ENCODE data around the gene NEDD4L. TPM values are rescaled to one million over a fixed set of nuclear protein-coding genes. Genes with fewer than 3 reads are reported as not detected.

The NEDD4L gene
- total RNA-seq, 1 donor from 2014 or later = 5.1 TPM

DNA sequence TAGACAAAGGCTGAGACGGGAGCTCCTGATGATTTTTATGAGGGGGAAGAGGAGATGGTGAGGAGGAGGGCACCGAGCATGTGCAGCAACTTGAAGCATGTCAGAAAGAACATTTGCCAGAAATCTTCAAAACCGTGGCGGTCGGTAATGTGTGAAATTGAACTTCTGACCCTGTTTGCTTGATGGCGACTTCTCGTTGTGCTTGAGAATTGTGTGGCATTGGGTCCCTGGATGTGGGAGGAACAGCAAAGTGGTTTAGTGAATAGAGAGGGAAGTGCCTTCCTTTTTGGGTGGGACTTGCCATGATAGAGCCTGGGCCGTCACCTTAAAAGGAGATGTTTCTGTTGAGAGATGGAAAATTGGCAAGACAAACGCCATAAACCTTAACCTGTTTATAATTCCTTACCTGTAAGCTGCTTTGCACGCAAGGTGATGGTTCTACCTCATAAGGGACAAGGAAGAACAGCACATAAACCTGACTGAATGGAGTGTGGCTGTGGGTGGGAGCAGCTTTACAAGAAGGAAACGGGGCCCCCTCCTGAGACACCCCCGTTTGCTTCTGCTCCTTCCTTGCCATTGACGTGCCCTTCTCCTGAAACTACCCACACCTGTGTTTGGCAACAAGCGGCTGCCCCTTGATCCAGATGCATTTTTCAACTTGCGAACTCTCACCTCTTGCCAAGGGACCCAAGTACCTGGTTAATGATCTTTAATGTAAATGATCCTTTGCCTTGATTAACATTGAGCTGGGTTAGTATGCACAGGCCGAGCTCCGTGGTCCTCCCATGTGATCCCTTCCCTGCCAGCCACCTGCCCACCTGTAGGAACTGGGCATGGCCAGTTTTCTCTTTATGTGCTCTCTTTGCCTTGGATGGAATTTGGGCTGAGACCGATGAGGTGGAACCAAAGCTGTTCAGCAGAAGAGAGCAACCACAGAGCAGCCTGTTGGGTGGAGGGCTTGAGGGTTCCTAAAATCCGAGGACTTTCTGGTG is 153.2 kb downstream of the NEDD4L start:
- H3K9me3 Mint-ChIP-seq = no peaks in the 10 kb centered on the region
- H3K27me3 Mint-ChIP-seq (ENCODE audit: low read depth) = peaks cover 26% of the 10 kb centered on the region
- peaks cover 4% of the 10 kb centered on the region for H3K4me1 Mint-ChIP-seq (ENCODE audit: low read depth)
- no peak overlapping the region for H3K27ac Mint-ChIP-seq
- no peaks in the 10 kb centered on the region for H3K36me3 Mint-ChIP-seq (ENCODE audit: low read depth)
- no peak for DNase-seq (ENCODE audit: low spot score)
- intact Hi-C loops (cut with micrococcal nuclease) = no loop called here
- no peak overlapping the region for H3K4me3 Mint-ChIP-seq (ENCODE audit: low read depth)

DNA sequence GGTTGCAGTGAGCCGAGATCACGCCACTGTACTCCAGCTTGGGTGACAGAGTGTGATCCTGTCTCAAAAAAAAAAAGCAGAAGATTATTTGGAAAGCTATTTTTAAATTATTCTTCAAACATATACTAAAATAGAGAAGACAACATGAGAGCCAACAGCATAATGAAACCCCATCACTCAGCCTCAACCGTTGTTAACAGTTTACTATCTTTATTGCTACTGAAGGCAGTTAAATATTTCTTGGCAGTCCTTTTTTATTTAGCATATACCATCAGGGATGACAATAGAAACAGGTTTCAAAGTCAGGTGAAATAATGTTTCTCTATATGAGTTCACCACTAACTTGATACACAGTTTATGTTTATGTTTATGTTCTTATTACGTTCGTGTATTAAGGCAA is 157.2 kb downstream of the NEDD4L start:
- peaks cover 7% of the 10 kb centered on the region for H3K27me3 Mint-ChIP-seq (ENCODE audit: low read depth)
- no peaks in the 10 kb centered on the region for H3K9me3 Mint-ChIP-seq
- no peaks in the 10 kb centered on the region for H3K36me3 Mint-ChIP-seq (ENCODE audit: low read depth)
- H3K4me1 Mint-ChIP-seq (ENCODE audit: low read depth) = no peaks in the 10 kb centered on the region
- intact Hi-C loops (cut with micrococcal nuclease) = no loop called here
- H3K27ac Mint-ChIP-seq = no peak overlapping the region
- DNase-seq (ENCODE audit: low spot score) = no peak
- H3K4me3 Mint-ChIP-seq (ENCODE audit: low read depth) = no peak overlapping the region

DNA sequence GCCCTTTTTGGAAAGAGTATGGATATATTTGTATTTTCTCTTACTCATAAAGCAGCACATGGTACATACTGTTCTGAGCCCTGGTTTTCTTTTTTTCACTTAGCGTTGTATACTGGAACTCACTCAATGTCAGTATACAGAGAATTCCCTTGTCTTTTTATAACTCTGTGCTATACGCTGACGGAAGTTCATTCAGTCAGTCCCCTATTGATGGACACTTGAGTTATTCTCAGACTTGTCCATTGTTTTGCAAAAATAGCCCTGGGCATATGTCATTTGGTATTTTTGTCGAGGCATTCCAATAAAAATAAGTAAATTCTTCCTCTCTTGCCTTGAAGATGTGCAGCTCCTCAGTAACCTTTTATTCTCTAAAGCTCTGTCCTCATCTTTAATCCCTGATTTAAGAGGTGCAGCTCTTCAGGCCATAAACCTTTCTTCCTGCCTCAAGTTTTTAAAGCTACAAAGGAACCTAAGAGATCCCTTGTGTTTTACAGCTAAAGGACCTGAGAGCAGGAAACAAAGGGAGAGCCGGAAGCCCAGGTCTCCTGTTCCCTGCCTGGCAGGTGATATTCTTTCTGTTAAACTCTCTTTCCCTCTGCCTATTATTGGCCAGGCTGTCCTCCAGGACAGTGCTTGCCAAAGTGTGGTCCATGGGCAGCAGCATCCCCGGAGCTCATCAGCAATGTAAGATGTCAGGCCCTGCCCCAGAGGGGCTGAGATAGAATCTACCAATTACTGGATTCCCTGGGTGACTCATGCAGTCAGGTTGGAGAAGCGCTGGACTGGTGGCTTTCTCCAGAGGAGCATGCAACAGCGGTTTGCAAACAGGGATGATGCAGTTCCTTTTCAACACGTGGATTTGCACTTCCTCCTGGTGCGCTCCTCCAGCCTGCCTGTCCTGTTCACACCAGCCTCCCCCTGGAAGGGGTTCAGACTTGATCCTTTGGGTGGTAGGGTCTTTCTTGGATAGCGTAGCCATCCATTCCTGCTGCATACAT is 158.0 kb downstream of the NEDD4L start:
- DNase-seq (ENCODE audit: low spot score) = no peak
- Mint-ChIP-seq H3K4me3 (ENCODE audit: low read depth) (no peak overlapping the region), H3K4me1 (ENCODE audit: low read depth) (no peaks in the 10 kb centered on the region), H3K36me3 (ENCODE audit: low read depth) (no peaks in the 10 kb centered on the region), H3K27me3 (ENCODE audit: low read depth) (peaks cover 1% of the 10 kb centered on the region), H3K27ac (no peak overlapping the region), H3K9me3 (no peaks in the 10 kb centered on the region)
- intact Hi-C loops (cut with micrococcal nuclease) = no loop called here

- no peak for DNase-seq (ENCODE audit: low spot score)
- no peak overlapping the region for H3K27ac Mint-ChIP-seq
- intact Hi-C loops (cut with micrococcal nuclease) = no loop called here
- H3K9me3 Mint-ChIP-seq = no peaks in the 10 kb centered on the region
- no peaks in the 10 kb centered on the region for H3K36me3 Mint-ChIP-seq (ENCODE audit: low read depth)
- no peaks in the 10 kb centered on the region for H3K4me1 Mint-ChIP-seq (ENCODE audit: low read depth)
- peaks cover 4% of the 10 kb centered on the region for H3K27me3 Mint-ChIP-seq (ENCODE audit: low read depth)
- H3K4me3 Mint-ChIP-seq (ENCODE audit: low read depth) = no peak overlapping the region
Measured at GRCh38 chr18:58204776-58205442, 160.9 kb downstream of the NEDD4L start.

DNA sequence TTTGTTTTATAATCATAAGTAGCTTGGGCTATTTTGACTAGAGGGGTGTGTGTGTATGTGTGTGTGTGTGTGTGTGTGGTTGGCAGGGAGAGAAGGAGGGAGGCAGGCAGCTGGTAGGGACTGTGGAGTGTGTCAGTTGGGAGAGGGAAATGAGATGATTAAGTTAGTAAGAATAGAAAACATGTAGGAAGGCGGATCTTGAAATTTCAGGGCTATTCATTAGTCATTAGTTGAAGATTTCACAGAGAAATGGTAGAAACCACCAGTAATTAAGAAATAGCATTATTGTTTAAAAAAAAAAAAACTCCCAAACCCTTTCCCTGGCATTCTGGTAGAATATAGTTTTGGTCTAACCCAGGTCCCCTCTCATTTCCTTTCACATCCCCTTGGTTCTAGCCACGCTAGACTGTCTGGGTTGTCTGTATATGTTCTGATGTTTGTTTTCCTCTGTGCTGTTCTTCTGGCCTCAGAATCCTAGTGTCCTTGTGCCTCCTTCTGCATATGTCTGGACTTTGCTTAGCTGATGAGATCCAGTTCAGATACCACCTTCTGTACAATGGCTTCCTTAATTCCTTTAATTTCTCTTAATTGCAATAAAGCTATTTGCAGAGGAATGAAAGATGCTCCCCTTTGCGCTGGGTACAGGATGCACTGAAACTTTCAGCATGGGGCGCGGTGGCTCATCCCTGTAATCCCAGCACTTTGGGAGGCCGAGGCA is 161.6 kb downstream of the NEDD4L start:
- Mint-ChIP-seq H3K4me3 (ENCODE audit: low read depth) (no peak overlapping the region), H3K4me1 (ENCODE audit: low read depth) (no peaks in the 10 kb centered on the region), H3K27ac (no peak overlapping the region), H3K27me3 (ENCODE audit: low read depth) (peaks cover 6% of the 10 kb centered on the region), H3K36me3 (ENCODE audit: low read depth) (no peaks in the 10 kb centered on the region), H3K9me3 (no peaks in the 10 kb centered on the region)
- intact Hi-C loops (cut with micrococcal nuclease) = no loop called here
- no peak for DNase-seq (ENCODE audit: low spot score)

- no peak overlapping the region for H3K4me3 Mint-ChIP-seq (ENCODE audit: low read depth)
- peaks cover 13% of the 10 kb centered on the region for H3K27me3 Mint-ChIP-seq (ENCODE audit: low read depth)
- no peak overlapping the region for H3K27ac Mint-ChIP-seq
- intact Hi-C loops (cut with micrococcal nuclease) = no loop called here
- no peaks in the 10 kb centered on the region for H3K36me3 Mint-ChIP-seq (ENCODE audit: low read depth)
- H3K9me3 Mint-ChIP-seq = no peaks in the 10 kb centered on the region
- DNase-seq (ENCODE audit: low spot score) = no peak
- no peaks in the 10 kb centered on the region for H3K4me1 Mint-ChIP-seq (ENCODE audit: low read depth)
Measured at GRCh38 chr18:58207520-58208152, 163.6 kb downstream of the NEDD4L start.

DNA sequence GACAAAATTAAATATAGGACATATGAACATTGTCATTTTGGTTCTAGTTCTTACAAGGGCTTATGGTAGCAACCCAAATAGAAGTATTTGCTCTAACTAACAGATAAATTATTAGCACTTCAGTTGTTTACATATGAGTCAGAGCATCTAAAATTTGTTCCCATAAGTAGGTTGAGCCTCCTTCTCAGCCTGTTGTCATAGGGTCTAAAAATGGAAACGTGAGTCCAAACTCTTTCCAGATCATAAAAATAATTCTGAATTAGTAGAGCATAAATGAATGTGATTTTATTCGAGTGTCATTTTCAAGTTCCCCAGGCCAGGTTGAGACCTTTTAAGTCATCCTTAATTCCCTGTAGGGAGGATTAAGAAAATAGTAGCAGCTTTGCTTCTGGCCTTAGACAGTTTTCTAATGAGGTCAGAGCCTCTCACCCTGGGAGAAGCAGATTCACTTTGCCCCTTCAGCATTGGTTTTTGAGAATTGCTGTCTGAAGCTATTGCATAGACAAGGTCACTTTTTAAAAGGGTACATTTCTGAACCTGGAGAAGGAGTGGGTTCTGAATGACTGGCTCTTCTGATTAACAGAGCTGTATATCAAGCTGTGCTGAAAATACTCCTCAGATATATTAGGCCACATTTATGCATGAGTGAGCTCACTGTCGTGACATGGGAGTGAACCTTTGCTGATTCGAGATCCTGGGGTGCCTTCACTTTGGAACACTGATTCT is 164.3 kb downstream of the NEDD4L start:
- intact Hi-C loops (cut with micrococcal nuclease) = no loop called here
- no peaks in the 10 kb centered on the region for H3K36me3 Mint-ChIP-seq (ENCODE audit: low read depth)

GRCh38 chr18:58209326-58209725 is 165.3 kb downstream of the NEDD4L start:
- Mint-ChIP-seq H3K4me3 (ENCODE audit: low read depth) (no peak overlapping the region), H3K27me3 (ENCODE audit: low read depth) (peaks cover 18% of the 10 kb centered on the region), H3K9me3 (no peaks in the 10 kb centered on the region), H3K36me3 (ENCODE audit: low read depth) (no peaks in the 10 kb centered on the region), H3K4me1 (ENCODE audit: low read depth) (peaks cover 12% of the 10 kb centered on the region), H3K27ac (no peak overlapping the region)
- intact Hi-C loops (cut with micrococcal nuclease) = no loop called here
- no peak for DNase-seq (ENCODE audit: low spot score)

More for the DNA sequence above, 164.3 kb downstream of the NEDD4L start:
- peaks cover 14% of the 10 kb centered on the region for H3K27me3 Mint-ChIP-seq (ENCODE audit: low read depth)
- H3K9me3 Mint-ChIP-seq = no peaks in the 10 kb centered on the region
- no peak for DNase-seq (ENCODE audit: low spot score)
- peaks cover 3% of the 10 kb centered on the region for H3K4me1 Mint-ChIP-seq (ENCODE audit: low read depth)
- H3K27ac Mint-ChIP-seq = no peak overlapping the region
- H3K4me3 Mint-ChIP-seq (ENCODE audit: low read depth) = no peak overlapping the region

DNA sequence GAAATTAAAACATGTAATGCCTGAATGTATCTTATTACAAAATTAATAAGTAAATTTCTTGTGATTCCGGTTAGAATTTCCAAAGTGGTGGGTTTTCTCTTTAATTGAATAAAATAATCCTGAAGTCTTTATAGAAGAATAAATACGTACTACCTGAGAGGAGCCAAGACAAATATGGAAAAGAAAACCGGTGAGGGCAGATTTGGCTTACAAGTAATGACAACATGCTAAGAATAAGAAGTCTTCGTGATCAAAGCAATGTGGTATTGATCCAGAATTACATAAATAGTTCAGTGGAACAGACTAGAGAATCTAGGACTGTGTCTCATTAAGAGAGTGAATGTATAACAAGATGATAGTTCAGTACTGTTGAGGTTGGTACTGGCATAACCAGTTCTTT is 167.5 kb downstream of the NEDD4L start:
- no peaks in the 10 kb centered on the region for H3K9me3 Mint-ChIP-seq
- no peaks in the 10 kb centered on the region for H3K36me3 Mint-ChIP-seq (ENCODE audit: low read depth)
- no peak overlapping the region for H3K27ac Mint-ChIP-seq
- DNase-seq (ENCODE audit: low spot score) = no peak
- intact Hi-C loops (cut with micrococcal nuclease) = no loop called here
- H3K4me1 Mint-ChIP-seq (ENCODE audit: low read depth) = peaks cover 12% of the 10 kb centered on the region
- peaks cover 24% of the 10 kb centered on the region for H3K27me3 Mint-ChIP-seq (ENCODE audit: low read depth)
- H3K4me3 Mint-ChIP-seq (ENCODE audit: low read depth) = no peak overlapping the region

GRCh38 chr18:58212274-58212673 is 168.2 kb downstream of the NEDD4L start:
- intact Hi-C loops (cut with micrococcal nuclease) = no loop called here

DNA sequence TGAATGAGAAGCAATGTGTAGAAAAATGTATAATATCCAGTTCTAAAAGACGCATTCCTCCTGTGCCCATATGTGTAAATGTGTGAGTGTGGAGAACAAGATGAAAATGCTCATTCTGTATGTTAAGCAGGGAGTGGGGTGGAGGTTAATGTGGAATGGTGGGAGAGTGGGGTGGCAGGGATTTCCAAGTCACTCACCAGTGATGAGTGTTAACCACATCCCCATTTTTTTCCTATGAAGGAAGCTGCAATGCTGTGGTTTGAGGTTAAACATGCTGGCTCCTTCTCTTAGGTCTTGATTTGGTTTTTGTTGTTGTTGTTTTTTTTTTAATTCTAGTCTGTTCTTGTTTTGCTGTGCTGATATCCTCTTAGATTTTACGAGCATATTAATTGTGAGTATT is 169.4 kb downstream of the NEDD4L start:
- Mint-ChIP-seq H3K4me1 (ENCODE audit: low read depth) (peaks cover 12% of the 10 kb centered on the region), H3K36me3 (ENCODE audit: low read depth) (no peaks in the 10 kb centered on the region), H3K4me3 (ENCODE audit: low read depth) (no peak overlapping the region), H3K9me3 (no peaks in the 10 kb centered on the region), H3K27ac (no peak overlapping the region), H3K27me3 (ENCODE audit: low read depth) (peaks cover 29% of the 10 kb centered on the region)
- DNase-seq (ENCODE audit: low spot score) = no peak
- intact Hi-C loops (cut with micrococcal nuclease) = no loop called here

More at GRCh38 chr18:58212274-58212673, 168.2 kb downstream of the NEDD4L start:
- Mint-ChIP-seq H3K27me3 (ENCODE audit: low read depth) (peaks cover 29% of the 10 kb centered on the region), H3K4me3 (ENCODE audit: low read depth) (no peak overlapping the region), H3K36me3 (ENCODE audit: low read depth) (no peaks in the 10 kb centered on the region), H3K9me3 (no peaks in the 10 kb centered on the region), H3K4me1 (ENCODE audit: low read depth) (peaks cover 12% of the 10 kb centered on the region), H3K27ac (no peak overlapping the region)
- no peak for DNase-seq (ENCODE audit: low spot score)

Data from activated T-helper 2 cell treated with anti-CD3 and anti-CD28 coated beads, Interferon-gamma antibody, Interleukin-2, Interleukin-4, amounts not matched to agents 10 μg/mL and 5 μg/mL and 100 μg/mL, durations not matched to agents 14 hours and 24 hours and 36 hours (primary cell).